ENCODE data around the gene BOK.
"Not testable (repeated sequence)": the region's sequence is repeated elsewhere in the genome, so short reads cannot be mapped to it uniquely, and the experiment has no call there.

BOK gene

GRCh38 chr2:241568726-241569125, 10.2 kb downstream of the BOK start:
- H3K36me3 ChIP-seq (ENCODE audit: control insufficient read depth, insufficient read depth, low read length), result peaks cover 9% of the 10 kb centered on the region; the same call in 1 of the 2 replicates

GRCh38 chr2:241569831-241570281, 11.3 kb downstream of the BOK start:
- no peak overlapping the region for H3K9ac ChIP-seq (ENCODE audit: low read depth, low read length)
- H3K27ac ChIP-seq (ENCODE audit: low read depth, low read length), result no peak overlapping the region
- H3K4me1 ChIP-seq (ENCODE audit: control insufficient read depth, insufficient read depth, low read length), result no peaks in the 10 kb centered on the region
- no peak overlapping the region for H3K4me3 ChIP-seq (ENCODE audit: low read depth, low read length)
- H3K36me3 ChIP-seq (ENCODE audit: control insufficient read depth, insufficient read depth, low read length), result peaks cover 9% of the 10 kb centered on the region; the same call in 1 of the 2 replicates
- H3K27me3 ChIP-seq (ENCODE audit: control insufficient read depth, insufficient read depth, low read length), result no peaks in the 10 kb centered on the region
- no peaks in the 10 kb centered on the region for H3K9me3 ChIP-seq (ENCODE audit: control insufficient read depth, insufficient read depth, low read length)

More at GRCh38 chr2:241568726-241569125, 10.2 kb downstream of the BOK start:
- Histone ChIP-seq H3K27me3 (ENCODE audit: control insufficient read depth, insufficient read depth, low read length) (no peaks in the 10 kb centered on the region), H3K9me3 (ENCODE audit: control insufficient read depth, insufficient read depth, low read length) (no peaks in the 10 kb centered on the region), H3K27ac (ENCODE audit: low read depth, low read length) (no peak overlapping the region), H3K9ac (ENCODE audit: low read depth, low read length) (no peak overlapping the region), H3K4me1 (ENCODE audit: control insufficient read depth, insufficient read depth, low read length) (no peaks in the 10 kb centered on the region), H3K4me3 (ENCODE audit: low read depth, low read length) (no peak overlapping the region)

- Histone ChIP-seq H3K4me3 (ENCODE audit: low read depth, low read length) (no peak overlapping the region), H3K36me3 (ENCODE audit: control insufficient read depth, insufficient read depth, low read length) (peaks cover 9% of the 10 kb centered on the region; the same call in 1 of the 2 replicates), H3K9ac (ENCODE audit: low read depth, low read length) (no peak overlapping the region), H3K9me3 (ENCODE audit: control insufficient read depth, insufficient read depth, low read length) (no peaks in the 10 kb centered on the region), H3K4me1 (ENCODE audit: control insufficient read depth, insufficient read depth, low read length) (no peaks in the 10 kb centered on the region), H3K27me3 (ENCODE audit: control insufficient read depth, insufficient read depth, low read length) (no peaks in the 10 kb centered on the region), H3K27ac (ENCODE audit: low read depth, low read length) (no peak overlapping the region)
These were observed 12.5 kb downstream of the BOK start for GRCh38 chr2:241570961-241571581.

GRCh38 chr2:241571821-241572620, 13.5 kb downstream of the BOK start:
- no peaks in the 10 kb centered on the region for H3K27me3 ChIP-seq (ENCODE audit: control insufficient read depth, insufficient read depth, low read length)
- no peak overlapping the region for H3K27ac ChIP-seq (ENCODE audit: low read depth, low read length)
- H3K4me1 ChIP-seq (ENCODE audit: control insufficient read depth, insufficient read depth, low read length), result no peaks in the 10 kb centered on the region
- H3K4me3 ChIP-seq (ENCODE audit: low read depth, low read length), result no peak overlapping the region
- no peak overlapping the region for H3K9ac ChIP-seq (ENCODE audit: low read depth, low read length)
- peaks cover 9% of the 10 kb centered on the region; the same call in 1 of the 2 replicates for H3K36me3 ChIP-seq (ENCODE audit: control insufficient read depth, insufficient read depth, low read length)
- H3K9me3 ChIP-seq (ENCODE audit: control insufficient read depth, insufficient read depth, low read length), result no peaks in the 10 kb centered on the region

- not testable (repeated sequence) for H3K9me3 ChIP-seq (ENCODE audit: control insufficient read depth, insufficient read depth, low read length); H3K9ac ChIP-seq (ENCODE audit: low read depth, low read length); H3K4me3 ChIP-seq (ENCODE audit: low read depth, low read length); H3K27me3 ChIP-seq (ENCODE audit: control insufficient read depth, insufficient read depth, low read length); H3K36me3 ChIP-seq (ENCODE audit: control insufficient read depth, insufficient read depth, low read length); H3K27ac ChIP-seq (ENCODE audit: low read depth, low read length); H3K4me1 ChIP-seq (ENCODE audit: control insufficient read depth, insufficient read depth, low read length)
These were observed 14.5 kb downstream of the BOK start for GRCh38 chr2:241572915-241573651.

GRCh38 chr2:241573741-241574140, 15.2 kb downstream of the BOK start:
- Histone ChIP-seq H3K9ac (ENCODE audit: low read depth, low read length) (no peak overlapping the region), H3K4me1 (ENCODE audit: control insufficient read depth, insufficient read depth, low read length) (no peaks in the 10 kb centered on the region), H3K4me3 (ENCODE audit: low read depth, low read length) (no peak overlapping the region), H3K9me3 (ENCODE audit: control insufficient read depth, insufficient read depth, low read length) (no peaks in the 10 kb centered on the region), H3K27ac (ENCODE audit: low read depth, low read length) (no peak overlapping the region), H3K36me3 (ENCODE audit: control insufficient read depth, insufficient read depth, low read length) (peaks cover 9% of the 10 kb centered on the region; the same call in 1 of the 2 replicates), H3K27me3 (ENCODE audit: control insufficient read depth, insufficient read depth, low read length) (no peaks in the 10 kb centered on the region)

GRCh38 chr2:241574911-241575623, 16.5 kb downstream of the BOK start:
- H3K36me3 ChIP-seq (ENCODE audit: control insufficient read depth, insufficient read depth, low read length), result peaks cover 9% of the 10 kb centered on the region; the same call in 1 of the 2 replicates
- no peaks in the 10 kb centered on the region for H3K4me1 ChIP-seq (ENCODE audit: control insufficient read depth, insufficient read depth, low read length)
- no peak overlapping the region for H3K4me3 ChIP-seq (ENCODE audit: low read depth, low read length)
- H3K9ac ChIP-seq (ENCODE audit: low read depth, low read length), result no peak overlapping the region
- no peak overlapping the region for H3K27ac ChIP-seq (ENCODE audit: low read depth, low read length)
- no peaks in the 10 kb centered on the region for H3K9me3 ChIP-seq (ENCODE audit: control insufficient read depth, insufficient read depth, low read length)
- no peaks in the 10 kb centered on the region for H3K27me3 ChIP-seq (ENCODE audit: control insufficient read depth, insufficient read depth, low read length)

- Histone ChIP-seq H3K9ac (ENCODE audit: low read depth, low read length) (no peak overlapping the region), H3K36me3 (ENCODE audit: control insufficient read depth, insufficient read depth, low read length) (peaks cover 9% of the 10 kb centered on the region; the same call in 1 of the 2 replicates)
These were observed 17.2 kb downstream of the BOK start for GRCh38 chr2:241575624-241576292.

GRCh38 chr2:241576293-241576654, 17.7 kb downstream of the BOK start:
- Histone ChIP-seq H3K9me3 (ENCODE audit: control insufficient read depth, insufficient read depth, low read length) (no peaks in the 10 kb centered on the region), H3K36me3 (ENCODE audit: control insufficient read depth, insufficient read depth, low read length) (peaks cover 9% of the 10 kb centered on the region; the same call in 1 of the 2 replicates), H3K9ac (ENCODE audit: low read depth, low read length) (no peak overlapping the region), H3K4me3 (ENCODE audit: low read depth, low read length) (no peak overlapping the region), H3K4me1 (ENCODE audit: control insufficient read depth, insufficient read depth, low read length) (no peaks in the 10 kb centered on the region), H3K27ac (ENCODE audit: low read depth, low read length) (no peak overlapping the region), H3K27me3 (ENCODE audit: control insufficient read depth, insufficient read depth, low read length) (no peaks in the 10 kb centered on the region)

More at GRCh38 chr2:241575624-241576292, 17.2 kb downstream of the BOK start:
- no peaks in the 10 kb centered on the region for H3K4me1 ChIP-seq (ENCODE audit: control insufficient read depth, insufficient read depth, low read length)
- no peak overlapping the region for H3K4me3 ChIP-seq (ENCODE audit: low read depth, low read length)
- no peak overlapping the region for H3K27ac ChIP-seq (ENCODE audit: low read depth, low read length)
- no peaks in the 10 kb centered on the region for H3K9me3 ChIP-seq (ENCODE audit: control insufficient read depth, insufficient read depth, low read length)
- H3K27me3 ChIP-seq (ENCODE audit: control insufficient read depth, insufficient read depth, low read length), result no peaks in the 10 kb centered on the region

All from HUES48 (cell line).